ENCODE data around the gene PCDH9.
"Not testable (repeated sequence)": the region's sequence is repeated elsewhere in the genome, so short reads cannot be mapped to it uniquely, and the experiment has no call there.

Gene PCDH9

DNA sequence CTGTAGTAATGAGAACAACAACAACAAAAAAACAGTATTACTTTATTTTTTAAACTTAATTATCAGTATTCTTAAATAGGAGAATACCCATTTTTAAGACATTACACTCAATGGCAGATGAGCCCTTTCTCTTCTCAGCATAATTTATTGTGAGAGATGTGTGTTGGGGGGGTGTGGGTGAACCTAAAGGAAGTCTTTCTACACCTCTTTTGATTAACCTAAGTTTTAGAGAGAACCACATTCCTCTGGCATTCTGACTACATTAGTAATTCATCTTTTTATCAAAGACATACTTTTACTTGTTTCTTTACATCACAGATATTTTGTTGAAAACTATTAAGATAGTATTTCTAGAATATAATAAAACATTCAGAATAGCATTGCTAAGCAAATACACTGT is 890.9 kb downstream of the PCDH9 start:
- DNase-seq (ENCODE audit: low read depth), result no peak

DNA sequence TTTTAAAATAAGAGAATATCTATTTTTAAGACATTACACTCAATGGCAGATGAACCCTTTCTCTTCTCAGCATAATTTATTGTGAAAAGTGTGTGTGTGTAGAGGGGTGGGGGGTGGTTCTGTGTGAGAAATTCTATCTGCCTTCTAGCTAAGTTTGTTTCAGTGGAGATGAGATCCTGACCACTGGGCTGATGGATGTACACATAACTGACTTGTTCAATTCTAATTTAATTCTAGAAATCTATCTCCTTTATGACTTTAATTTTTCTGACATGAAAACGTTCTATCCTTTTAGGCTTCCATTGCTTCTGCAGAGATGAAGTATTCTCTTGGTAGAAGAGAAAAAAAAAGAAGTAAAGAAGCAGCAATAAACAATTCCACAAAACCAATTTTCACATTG is 891.6 kb downstream of the PCDH9 start:
- no peak for DNase-seq (ENCODE audit: low read depth)

DNA sequence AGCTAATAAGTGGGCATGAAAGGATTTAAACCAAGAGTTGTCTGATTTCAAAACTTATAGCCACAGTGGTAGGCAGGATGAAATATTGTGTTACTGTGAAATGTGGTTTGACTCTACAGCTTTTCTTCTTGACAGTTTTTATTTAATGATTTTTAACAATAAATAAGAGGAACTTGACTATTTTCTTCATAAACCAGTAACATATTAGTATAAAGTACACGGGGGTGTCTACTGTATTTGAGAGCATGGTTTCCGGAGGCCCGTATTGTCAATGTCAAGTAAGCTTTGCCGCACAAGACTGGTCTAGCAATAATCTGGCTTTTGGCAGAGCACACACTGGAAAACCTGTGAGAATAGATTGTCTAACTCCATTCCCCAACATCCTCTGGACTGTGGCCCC is 894.5 kb downstream of the PCDH9 start:
- DNase-seq (ENCODE audit: low read depth), result no peak

DNA sequence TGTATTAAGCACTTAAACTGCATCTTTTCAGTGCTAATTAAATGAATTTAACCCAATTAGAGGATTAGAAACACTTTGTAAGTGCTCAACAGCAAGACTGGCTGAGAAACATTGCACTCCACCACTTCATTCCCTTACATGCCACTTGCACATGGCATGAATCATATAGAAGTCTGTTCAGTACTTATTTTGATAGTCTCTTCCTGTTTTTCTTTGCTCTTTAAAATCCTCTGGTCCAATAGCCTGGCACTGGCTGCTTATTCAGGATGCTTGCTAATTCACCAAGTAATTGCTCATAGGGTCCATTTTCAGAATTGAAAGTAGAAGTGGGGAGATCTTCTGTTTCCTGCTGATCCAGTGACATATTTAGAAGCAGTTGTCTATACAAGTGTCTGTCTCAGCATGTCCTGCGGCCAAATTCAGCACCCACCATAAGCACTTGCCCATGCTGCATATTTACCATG is 900.1 kb downstream of the PCDH9 start:
- no peak for DNase-seq (ENCODE audit: low read depth)

DNA sequence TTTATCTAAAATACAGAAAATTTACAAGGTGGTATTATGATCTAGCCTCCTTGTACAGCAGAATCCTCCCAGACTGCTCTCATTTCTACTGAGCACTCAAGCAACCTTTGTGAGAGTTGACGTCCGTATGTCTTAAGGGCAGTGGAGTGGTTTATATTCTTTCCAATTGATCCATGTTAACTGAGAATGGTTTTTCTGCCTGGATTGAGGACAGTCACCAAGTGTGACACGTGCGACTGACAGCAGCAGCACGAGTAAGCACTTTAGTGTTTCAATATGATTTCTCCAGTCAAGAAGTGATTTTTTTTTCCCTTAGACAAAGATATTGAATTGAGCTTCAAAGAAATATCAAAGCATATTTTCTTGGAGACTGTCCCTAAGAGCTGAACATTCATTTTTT is 901.7 kb downstream of the PCDH9 start:
- no peak for DNase-seq (ENCODE audit: low read depth)

DNA sequence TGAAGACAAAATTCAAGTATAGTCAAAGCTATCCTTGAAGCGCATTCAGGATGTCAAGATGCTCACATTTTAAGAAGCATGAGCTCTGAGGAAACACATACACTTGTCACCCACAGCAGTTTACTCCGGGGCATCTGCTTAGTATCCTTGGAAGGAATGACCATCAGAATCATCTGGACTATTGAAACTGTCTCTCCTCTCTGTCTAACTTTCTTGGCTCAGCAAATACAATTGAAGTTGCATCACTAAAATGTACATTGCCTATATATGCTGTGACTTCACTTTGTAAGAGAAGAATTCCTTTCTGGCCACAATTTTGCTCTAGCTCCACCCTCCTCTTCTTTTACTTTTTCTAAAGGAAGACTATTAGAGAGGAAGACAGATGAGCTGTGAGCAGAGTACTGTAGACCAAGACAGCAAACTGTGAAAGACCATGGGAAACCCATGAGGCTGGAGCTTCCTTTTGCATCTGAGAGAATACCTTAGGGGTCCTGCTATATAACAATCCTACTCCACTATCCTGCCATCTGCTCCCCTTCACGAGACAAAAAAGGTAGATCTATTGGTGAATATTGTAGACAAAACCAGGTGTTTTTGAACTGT is 906.3 kb downstream of the PCDH9 start:
- no peak for DNase-seq (ENCODE audit: low read depth)

DNA sequence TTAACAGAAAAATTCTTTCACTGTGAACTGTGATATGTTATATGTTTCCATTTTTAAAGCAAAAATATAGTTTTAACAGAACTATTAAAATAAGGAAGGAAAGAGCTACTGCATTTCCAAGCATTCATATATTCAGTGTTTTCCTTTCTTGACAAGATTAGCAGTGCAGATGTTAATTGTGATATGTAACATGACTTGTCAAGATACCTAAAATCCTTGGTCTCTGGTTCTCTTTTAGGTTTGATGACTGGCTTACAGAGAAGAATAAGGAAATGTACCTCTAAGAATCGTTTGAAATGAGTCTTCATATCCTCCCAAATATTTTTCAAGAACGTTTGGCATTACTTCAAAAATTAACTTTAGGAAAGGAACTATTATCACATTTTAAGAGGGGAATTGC is 907.2 kb downstream of the PCDH9 start:
- DNase-seq (ENCODE audit: low read depth), result no peak

DNA sequence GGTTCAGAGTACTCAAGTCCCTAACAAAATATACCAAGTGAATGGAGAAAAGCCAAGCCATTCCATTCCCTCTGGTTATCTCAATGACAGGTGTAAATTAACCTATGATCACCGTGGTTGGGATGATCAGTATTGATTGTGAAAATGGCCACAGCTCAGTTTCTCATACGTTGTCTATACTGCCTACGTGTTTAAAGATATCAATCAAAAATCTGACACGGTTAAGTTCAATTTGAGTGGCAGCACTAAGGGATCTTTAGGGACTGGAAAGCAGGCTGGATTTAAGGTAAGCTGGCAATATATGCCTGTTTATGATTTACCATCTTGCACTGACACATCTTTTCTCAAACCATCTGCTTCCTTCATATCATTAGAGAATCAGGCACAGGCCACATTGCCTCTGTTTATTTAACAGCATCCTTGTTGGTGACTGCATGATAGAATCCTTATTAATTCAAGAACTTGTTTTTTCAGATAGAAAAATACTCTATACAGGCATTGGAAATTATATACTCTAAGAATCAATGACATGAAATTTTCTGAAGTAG is 907.9 kb downstream of the PCDH9 start:
- DNase-seq (ENCODE audit: low read depth), result no peak

DNA sequence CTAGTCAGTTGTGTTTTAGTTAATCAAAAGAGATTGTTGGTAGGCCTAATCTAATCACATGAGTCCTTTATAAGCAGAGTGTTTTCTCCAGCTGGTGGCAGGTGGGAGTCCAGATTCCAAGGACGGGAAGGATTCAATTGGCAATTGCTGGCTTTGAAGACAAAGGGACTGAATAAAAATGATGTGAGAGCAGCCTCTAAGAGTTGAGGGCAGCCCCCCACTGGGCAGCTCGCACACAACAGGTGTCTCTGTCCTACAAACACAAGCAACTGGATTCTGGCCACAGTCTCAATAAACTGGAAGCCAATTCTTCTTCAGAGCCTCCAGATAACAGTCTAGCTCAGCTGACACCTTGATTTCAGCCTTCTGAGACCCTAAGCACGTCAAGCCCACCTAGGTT is 915.2 kb downstream of the PCDH9 start:
- DNase-seq (ENCODE audit: low read depth), result no peak

DNA sequence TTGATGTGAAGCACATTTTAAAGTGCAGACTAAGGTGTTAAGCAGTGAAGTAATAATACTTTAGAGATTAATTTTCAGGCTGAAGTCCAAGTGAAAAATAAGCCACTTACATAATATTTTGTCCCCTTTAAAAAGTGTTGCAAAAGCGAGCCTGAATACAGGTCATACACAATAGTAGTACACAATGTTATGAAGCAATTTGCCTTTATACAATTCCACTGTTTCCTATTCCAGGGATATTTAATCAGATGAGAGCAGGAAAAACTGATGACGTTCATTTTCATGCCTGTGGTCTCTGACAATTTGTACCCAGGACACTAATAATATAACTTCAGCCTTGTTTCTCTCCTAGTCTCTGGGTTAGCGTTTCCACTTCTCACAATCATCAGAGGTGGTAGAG is 916.7 kb downstream of the PCDH9 start:
- DNase-seq (ENCODE audit: low read depth), result no peak

DNA sequence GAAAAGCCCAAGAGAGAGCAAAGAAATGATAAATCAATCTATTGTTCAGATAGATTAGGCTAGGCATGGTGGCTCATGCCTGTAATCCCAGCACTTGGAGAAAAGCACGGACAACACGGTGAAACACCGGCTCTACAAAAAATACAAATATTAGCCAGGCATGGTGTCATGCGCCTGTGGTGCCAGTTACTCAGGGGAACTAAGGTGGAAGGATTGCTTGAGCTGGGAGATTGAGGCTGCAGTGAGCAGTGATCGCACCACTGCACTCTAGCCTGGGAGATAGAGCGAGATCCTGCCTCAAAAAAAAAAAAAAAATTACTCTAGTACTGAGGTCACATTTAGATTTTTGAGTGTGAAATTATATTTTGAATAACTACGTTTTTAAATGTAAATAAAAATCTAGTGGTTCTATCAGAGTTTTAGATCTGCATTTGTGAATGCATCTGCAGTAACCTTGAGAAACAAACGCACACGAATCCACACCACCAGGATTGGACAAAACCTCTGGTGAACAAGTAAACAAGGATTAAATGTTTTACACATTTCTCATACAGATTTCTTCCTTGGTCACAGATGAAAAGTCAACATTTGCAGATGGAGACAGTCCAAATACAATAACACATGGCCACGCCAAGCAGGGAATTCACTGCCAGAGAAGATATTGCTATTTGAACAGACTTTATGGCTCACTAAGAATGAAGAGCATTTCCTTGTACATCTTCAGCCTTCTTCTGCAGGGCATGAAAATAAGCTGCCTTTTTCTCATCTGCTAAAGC is 917.6 kb downstream of the PCDH9 start:
- no peak for DNase-seq (ENCODE audit: low read depth)

DNA sequence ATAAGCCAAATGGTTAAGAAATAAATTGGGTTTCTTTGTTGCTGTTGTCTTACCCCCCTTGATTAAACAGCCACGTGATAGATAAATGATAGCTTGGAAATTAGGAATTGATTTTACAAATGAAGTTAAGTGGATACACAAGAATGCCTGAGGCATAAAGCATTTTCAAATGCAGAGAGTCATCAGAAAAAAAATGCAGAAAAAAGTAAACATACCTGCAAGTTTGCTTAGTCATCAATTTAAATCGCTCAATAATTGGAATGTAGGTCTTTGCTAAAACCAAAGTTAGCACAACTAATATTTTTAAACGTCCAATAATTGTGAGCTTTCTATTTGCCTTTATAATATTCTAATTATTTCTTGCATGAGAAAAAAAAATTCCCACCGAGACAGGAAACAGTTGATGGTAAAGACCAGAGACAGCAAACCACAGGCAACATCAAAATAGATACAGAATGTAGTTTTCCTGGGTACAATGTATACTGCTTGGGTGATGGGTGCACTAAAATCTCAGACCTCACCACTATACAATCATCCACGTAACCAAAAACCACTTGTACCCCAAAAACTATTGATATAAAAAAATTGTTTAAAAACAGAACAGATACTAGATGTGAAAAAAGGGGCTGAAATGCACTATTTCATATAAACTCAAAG is 924.0 kb downstream of the PCDH9 start:
- no peak for DNase-seq (ENCODE audit: low read depth)

DNA sequence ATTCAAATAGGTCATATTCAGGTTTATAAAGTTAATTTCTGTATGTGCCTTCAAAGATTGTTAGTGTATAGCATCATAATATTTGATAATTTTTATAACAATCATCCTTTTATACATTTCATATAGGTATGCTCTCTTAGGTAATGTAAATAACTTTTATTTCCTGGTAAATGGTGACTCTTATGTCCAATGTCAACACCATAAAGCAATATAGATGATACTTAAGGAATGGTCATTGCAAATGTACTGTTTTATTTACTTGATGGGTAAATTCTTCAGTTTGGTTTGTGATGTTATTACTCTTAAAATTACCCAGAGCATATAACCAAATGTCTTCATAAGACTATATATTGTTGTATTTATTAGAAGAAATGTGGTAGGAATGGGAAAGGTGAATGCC is 928.7 kb downstream of the PCDH9 start:
- DNase-seq (ENCODE audit: low read depth), result no peak

DNA sequence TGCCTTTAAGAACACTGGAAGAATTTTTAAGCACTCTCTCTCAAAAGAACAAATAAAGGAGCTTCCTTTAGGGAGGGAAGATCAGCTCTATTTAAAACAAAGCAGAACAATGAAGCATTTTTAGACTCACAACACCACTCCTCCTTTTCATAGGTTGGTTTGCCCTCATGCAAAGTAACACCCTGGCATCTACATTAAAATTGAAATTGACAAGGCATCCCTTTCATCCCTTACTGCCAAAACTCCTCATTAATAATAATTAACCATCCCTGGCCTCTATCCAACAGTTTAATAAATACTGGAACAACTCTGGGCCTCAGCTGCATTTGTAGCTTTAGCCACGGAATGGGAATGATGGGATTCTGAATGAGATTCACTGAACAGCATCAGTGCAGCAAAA is 929.1 kb downstream of the PCDH9 start:
- DNase-seq (ENCODE audit: low read depth), result no peak

DNA sequence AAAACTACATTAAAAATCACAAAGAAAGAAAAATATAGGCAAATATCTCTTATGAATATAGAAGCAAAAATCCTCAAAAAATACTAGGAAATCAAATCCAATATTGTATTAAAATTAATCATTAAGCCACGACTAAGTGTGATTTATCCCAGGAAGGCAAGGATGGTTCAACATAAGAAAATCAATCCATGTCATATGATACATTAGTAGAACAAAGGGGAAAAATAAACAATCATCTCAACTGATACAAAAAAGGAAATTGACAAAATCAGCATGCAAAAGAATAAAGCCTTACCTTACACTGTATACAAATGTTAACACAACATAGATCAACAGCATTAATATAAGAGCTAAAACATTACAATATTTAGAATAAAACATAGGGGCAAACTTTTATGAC is 933.3 kb downstream of the PCDH9 start:
- DNase-seq (ENCODE audit: low read depth), result no peak

DNA sequence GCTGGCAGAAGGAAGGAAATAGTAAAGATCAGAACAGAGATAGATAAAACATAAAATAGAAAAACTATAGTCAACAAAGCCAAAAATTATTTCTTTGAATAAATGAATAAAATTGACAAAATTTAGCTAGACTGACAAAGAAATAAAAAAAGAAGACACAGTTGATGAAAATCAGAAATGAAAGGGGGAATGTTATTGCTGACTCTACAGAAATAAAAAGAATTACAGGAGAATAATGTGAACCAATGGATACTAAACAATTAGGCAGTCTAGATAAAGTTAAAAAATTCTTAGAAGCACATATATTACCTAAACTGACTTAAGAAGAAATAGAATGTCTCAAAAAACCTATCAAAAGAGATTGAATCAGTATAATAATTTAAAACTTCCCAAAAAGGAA is 933.8 kb downstream of the PCDH9 start:
- no peak for DNase-seq (ENCODE audit: low read depth)

DNA sequence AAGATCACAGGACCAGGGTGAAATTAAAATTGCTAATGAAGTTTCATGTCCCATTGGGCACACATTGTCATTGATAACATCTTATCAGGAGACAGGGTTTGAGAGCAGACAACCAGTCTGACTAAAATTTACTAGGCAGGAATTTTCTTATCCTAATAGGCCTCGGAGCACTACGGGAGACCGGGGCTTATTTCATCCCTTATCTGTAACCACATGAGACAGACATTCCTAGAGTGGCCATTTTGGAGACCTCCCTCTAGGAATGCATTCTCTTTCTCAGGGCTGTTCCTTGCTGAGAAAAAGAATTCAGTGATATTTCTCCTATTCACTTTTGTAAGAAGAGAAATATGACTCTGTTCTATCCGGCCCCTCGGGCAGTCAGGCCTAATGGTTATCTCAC is 943.3 kb downstream of the PCDH9 start:
- DNase-seq (ENCODE audit: low read depth), result not testable (repeated sequence)

DNA sequence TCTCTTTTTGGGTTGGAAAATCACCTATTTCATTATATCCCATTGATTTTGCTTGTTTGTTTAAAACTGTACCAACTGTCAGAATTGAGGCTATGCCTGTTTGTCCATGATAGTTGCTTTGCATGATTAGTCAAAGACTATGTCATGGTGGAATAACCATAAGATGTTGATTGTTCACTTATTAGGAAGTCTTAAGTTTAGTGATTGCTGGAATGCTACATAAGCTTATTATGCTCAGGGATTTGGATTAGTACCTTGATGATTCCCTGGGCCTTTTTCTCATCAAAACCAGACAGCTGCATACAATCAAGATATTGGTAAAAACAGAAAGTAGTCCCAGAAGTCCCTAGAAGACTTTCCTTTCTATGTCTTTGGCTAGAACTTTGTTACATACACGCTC is 954.7 kb downstream of the PCDH9 start:
- no peak for DNase-seq (ENCODE audit: low read depth)

DNA sequence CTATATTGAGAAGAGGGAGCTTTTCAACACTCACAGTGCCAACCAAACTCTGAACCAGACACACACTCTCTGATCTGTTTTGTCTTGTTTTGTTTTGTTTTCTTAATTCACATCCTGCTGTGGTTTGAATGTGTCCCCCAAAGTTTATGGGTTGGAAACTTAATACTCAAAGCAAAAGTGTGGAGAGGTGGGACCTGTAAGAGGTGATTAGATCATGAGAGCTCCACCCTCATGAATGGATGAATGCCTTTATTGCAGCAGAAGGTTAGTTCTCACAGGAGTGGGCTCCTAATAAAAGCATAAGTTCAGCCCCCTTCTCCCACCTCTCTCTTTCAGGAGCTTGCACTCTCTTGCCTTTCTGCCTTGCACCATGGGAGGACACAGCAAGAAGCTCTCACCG is 957.1 kb downstream of the PCDH9 start:
- no peak for DNase-seq (ENCODE audit: low read depth)

DNA sequence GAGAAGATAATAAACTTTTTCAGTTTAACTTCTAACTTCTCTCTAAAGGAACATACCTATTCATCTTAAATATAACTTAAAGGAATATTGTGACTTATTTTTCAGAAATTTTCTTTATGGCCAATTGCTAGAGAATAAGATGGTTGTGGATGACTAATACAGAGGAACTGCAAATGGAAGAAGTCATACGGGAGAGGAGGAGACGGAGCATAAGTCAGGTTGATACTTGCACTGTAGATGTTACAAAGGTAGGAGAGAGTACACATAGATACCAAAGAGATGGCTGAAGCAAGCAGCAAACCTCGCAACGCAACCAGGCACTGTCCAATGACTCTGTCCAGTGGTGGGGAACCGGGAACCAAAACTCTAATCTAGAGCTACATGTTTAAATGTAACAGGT is 963.4 kb downstream of the PCDH9 start:
- DNase-seq (ENCODE audit: low read depth), result no peak

DNA sequence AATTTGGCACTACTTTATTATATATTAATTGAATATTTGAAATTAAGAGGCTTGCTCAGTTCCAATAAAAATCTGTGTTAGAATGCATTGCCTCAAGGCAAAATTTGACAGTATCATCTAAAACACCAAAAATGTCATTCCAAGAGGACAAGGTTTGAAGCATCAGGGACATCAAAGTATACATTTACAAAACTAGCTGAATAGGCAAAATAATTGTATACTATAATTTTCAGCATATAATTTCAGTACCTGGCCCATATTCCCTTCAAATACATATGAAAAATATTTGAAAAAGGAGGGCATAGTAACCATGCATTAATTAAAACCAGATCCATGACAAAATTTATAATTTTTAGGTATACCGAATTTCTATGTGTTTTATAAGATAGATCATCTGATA is 963.8 kb downstream of the PCDH9 start:
- no peak for DNase-seq (ENCODE audit: low read depth)

DNA sequence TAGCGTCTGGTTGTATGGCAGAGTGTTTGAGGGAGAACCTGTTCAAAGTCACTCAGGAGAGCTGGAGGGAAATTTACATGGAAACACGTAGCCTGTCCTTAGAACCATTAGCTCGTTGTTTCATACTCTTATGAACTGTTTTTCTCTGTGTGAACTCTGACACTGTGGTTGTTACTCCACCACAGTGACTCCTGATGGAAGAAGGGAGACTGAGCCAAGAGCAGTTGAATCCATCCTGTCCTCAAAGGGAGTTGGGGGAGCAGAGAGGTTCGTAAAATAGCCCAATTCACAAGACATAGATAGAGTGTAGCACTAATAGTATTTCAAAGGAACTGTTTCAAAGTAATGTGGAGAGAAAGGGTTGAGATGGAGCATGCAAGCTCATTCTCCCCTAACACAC is 964.8 kb downstream of the PCDH9 start:
- DNase-seq (ENCODE audit: low read depth), result no peak

DNA sequence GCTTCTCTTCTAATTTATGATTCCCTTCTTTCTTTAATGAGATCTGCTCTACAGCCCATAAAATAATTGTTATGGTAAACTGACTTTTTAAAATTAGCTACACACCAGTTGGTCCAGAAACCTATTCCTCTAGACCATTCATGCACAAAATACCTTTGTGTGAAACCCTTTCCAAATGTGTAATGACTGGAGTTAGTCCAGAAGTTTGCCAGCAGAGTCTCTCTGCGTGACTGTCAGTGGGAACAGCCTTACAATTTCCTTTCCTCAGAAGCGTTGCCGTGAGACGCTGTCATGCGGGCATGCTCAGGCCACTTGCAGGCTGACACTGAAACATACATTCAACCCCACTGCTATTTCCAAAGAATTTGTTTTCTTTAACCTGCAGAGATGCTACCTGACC is 965.2 kb downstream of the PCDH9 start:
- DNase-seq (ENCODE audit: low read depth), result no peak
